HFFc6 (cell line): ENCODE data around the gene FAM20B. TPM values are rescaled to one million over a fixed set of nuclear protein-coding genes. Genes with fewer than 3 reads are reported as not detected.

Experiments
- DNase-seq: peaks from one replicate; pipeline ENCODE4 v3.0.0-alpha.2; 2018
- H3K27ac Mint-ChIP-seq: 2 replicates; pipeline ENCODE4 v1.8.0; 2020; ENCODE audit warnings: mild to moderate bottlenecking, mixed read lengths
- H3K27me3 Mint-ChIP-seq: 2 replicates; pipeline ENCODE4 v1.8.0; 2021; ENCODE audit warnings: mild to moderate bottlenecking, moderate library complexity, mixed read lengths; ENCODE audit not compliant: insufficient read depth
- H3K36me3 Mint-ChIP-seq: 2 replicates; pipeline ENCODE4 v1.8.0; 2021; ENCODE audit warnings: low read depth, mixed read lengths
- H3K4me1 Mint-ChIP-seq: 2 replicates; pipeline ENCODE4 v1.8.0; 2020; ENCODE audit warnings: low read depth, mixed read lengths
- H3K4me3 Mint-ChIP-seq: 2 replicates; pipeline ENCODE4 v1.8.0; 2020; ENCODE audit warnings: mild to moderate bottlenecking, moderate library complexity, mixed read lengths
- H3K9me3 Mint-ChIP-seq: 2 replicates; pipeline ENCODE4 v1.8.0; 2020; ENCODE audit warnings: mild to moderate bottlenecking, mixed read lengths
- total RNA-seq, 6 experiments: library from RNA; stranded (reverse); fragmentation: NEBNext Ultra II Directional; extraction: Animal tissue kit (Norgen Biotek cat#: 25700); gene quantifications; 2 replicates in 1 of 6; 3 replicates in 5 of 6; pipeline ENCODE4 v1.2.3, GENCODE V29; 2021
- TF ChIP-seq, protein P1 (sequence below): fragments of 200-600 bp; sonication (generic); IDR thresholded peaks from 2 replicates; pipeline ENCODE4 v1.5.0; 2021; ENCODE audit warnings: antibody characterized with exemption, mild to moderate bottlenecking

FAM20B gene
- total RNA-seq, 6 experiments from 2014 or later: 58.4 to 65.7 (median 61.5) TPM

DNA sequence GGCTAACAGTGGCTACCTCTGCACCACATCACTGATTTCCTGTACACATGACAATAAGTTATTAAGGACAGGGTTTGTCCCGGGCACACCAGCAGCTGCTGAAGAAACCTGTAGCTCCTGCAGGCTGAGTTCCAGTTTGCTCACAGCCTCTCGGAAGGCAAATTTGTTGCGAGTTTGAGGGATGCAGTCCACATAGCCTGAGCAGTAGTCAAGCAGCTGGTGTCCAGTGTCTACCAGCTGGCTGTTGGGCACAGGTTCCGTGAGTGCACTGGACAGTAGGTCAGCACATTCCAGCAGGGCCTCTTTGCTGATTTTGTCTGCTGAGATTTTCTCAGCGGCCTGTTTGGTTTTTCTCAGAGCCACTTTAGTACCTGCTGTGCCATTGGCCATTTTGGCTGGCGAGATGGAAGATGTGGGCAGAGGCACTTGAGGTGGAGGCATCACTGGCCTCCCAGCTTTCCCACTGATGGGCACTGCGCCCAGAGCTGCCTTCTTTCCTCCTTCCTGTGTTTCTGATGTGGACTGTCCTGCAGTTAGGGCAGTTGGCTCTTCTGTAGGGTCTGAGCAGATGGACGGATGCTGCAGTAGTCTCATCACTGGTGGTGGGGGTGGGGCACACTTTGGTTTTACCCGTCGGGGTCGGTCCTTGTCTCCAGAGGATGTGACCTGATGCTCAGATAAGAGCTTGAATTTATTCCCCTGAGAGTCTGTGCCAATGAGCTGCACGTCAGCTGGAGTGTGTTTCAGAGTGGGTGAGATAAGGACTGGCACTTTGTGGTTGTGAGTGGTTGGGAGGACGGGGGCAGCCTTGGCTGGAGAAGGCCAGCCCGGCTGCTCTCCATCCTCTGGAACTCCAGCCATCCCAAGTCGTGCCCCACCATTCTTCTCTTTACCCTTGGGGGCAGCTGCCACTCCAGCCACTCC, 82.3 kb downstream of the FAM20B start:
- Mint-ChIP-seq H3K4me1 (peaks cover 37% of the 10 kb centered on the region), H3K9me3 (no peaks in the 10 kb centered on the region), H3K27ac (peak overlapping the region; percentile 72), H3K27me3 (peaks cover 14% of the 10 kb centered on the region; the same call in 1 of the 2 replicates), H3K36me3 (peaks cover 37% of the 10 kb centered on the region), H3K4me3 (no peak overlapping the region; the same call in 1 of the 2 replicates)
- TF ChIP-seq, protein P1, sequence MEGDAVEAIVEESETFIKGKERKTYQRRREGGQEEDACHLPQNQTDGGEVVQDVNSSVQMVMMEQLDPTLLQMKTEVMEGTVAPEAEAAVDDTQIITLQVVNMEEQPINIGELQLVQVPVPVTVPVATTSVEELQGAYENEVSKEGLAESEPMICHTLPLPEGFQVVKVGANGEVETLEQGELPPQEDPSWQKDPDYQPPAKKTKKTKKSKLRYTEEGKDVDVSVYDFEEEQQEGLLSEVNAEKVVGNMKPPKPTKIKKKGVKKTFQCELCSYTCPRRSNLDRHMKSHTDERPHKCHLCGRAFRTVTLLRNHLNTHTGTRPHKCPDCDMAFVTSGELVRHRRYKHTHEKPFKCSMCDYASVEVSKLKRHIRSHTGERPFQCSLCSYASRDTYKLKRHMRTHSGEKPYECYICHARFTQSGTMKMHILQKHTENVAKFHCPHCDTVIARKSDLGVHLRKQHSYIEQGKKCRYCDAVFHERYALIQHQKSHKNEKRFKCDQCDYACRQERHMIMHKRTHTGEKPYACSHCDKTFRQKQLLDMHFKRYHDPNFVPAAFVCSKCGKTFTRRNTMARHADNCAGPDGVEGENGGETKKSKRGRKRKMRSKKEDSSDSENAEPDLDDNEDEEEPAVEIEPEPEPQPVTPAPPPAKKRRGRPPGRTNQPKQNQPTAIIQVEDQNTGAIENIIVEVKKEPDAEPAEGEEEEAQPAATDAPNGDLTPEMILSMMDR: no peak
- no peak for DNase-seq

DNA sequence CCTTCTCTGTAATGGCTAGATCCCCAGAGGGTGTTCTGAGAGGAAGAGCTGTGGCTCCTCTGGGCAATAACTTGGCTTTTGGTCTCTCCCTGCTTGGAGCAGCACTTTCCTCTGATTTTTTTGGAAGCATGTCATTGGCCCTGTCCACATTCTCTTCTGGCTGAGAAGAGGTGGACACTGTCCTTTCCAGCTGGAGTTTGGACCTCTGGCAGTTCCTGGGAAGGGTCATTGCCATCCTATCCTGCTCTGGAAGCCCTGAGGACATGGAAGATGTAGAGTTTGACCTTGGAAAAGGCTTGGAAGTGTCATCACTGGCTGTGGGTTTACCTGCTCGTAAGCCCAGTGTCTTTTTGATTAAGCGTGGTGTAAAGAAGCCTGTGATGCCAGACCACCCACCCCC, 83.0 kb downstream of the FAM20B start:
- peaks cover 14% of the 10 kb centered on the region; the same call in 1 of the 2 replicates for H3K27me3 Mint-ChIP-seq
- no peak for DNase-seq
- H3K36me3 Mint-ChIP-seq: peaks cover 37% of the 10 kb centered on the region
- TF ChIP-seq, protein P1: no peak
- H3K4me1 Mint-ChIP-seq: peaks cover 36% of the 10 kb centered on the region
- no peaks in the 10 kb centered on the region for H3K9me3 Mint-ChIP-seq
- H3K4me3 Mint-ChIP-seq: no peak overlapping the region
- peak overlapping the region; percentile 51; the same call in 1 of the 2 replicates for H3K27ac Mint-ChIP-seq

DNA sequence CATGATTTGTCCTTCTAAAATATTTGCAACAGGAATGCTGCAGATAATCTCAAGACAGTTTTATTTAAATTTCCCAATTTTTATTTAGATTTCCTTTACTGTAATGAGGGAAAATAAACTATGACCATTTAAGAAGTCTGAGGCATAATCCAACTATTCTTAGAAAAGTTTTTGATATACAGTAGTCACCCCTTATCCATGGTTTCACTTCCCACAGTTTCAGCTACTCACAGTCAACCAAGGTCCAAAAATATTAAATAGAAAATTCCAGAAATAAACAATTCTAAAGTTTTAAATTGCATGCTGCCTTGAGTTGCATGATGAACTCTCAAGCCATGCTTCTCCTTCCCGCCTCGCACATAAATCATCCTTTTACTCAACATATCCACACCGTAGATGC, 89.5 kb downstream of the FAM20B start:
- Mint-ChIP-seq H3K36me3 (peaks cover 54% of the 10 kb centered on the region), H3K27me3 (peaks cover 6% of the 10 kb centered on the region), H3K9me3 (no peaks in the 10 kb centered on the region), H3K4me3 (no peak overlapping the region), H3K4me1 (peaks cover 13% of the 10 kb centered on the region), H3K27ac (peak overlapping the region; percentile 34; the same call in 1 of the 2 replicates)
- DNase-seq: no peak
- TF ChIP-seq, protein P1: no peak

DNA sequence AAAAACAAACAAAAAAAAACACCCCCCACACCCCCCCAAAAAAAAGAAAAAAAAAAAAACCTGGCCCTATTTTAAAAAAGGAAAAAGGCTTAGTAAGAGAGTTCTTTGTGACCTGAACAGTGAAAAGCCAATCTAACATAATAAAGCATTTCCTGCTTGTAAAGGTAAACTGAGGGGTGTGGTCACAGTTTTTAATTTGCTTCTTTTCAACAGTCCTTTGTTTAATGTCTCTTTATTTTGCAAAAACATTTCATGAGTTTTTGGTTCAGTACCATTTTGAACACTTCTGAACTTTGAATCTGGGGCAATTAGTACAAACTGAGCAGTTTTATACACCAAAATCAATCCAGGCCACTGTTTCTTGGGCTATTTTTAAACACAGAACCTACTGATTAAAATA, 93.8 kb downstream of the FAM20B start:
- Mint-ChIP-seq H3K36me3 (peaks cover 60% of the 10 kb centered on the region), H3K4me1 (peaks cover 30% of the 10 kb centered on the region), H3K27me3 (peaks cover 5% of the 10 kb centered on the region), H3K4me3 (no peak overlapping the region), H3K9me3 (no peaks in the 10 kb centered on the region), H3K27ac (peak overlapping the region; percentile 36; the same call in 1 of the 2 replicates)
- TF ChIP-seq, protein P1: no peak
- DNase-seq: no peak

DNA sequence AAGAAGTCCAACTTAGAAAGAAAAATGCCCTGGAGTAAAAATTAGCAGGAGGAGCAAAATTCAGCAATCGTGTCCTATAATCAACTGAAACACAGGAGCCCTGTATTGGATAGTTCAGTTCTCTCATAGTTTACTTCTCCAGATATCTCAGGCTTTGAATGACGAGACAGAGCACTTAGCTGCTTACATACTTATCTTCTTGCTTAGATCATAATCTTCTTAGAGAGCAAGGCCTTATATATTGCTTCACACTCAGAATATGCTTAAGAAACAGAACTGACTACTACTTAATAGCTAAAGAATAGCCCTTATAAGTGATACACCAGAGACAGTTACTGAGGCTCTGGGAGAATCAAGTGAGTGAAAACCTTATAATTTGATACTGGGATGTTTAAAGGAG, 95.0 kb downstream of the FAM20B start:
- DNase-seq: no peak
- H3K27ac Mint-ChIP-seq: peak overlapping the region; percentile 39
- H3K4me3 Mint-ChIP-seq: no peak overlapping the region
- TF ChIP-seq, protein P1: no peak
- H3K27me3 Mint-ChIP-seq: peaks cover 5% of the 10 kb centered on the region; the same call in 1 of the 2 replicates
- peaks cover 36% of the 10 kb centered on the region for H3K4me1 Mint-ChIP-seq
- peaks cover 63% of the 10 kb centered on the region for H3K36me3 Mint-ChIP-seq
- no peaks in the 10 kb centered on the region for H3K9me3 Mint-ChIP-seq
